Measurements from ENCODE around the gene PIANP.

PIANP gene

DNA sequence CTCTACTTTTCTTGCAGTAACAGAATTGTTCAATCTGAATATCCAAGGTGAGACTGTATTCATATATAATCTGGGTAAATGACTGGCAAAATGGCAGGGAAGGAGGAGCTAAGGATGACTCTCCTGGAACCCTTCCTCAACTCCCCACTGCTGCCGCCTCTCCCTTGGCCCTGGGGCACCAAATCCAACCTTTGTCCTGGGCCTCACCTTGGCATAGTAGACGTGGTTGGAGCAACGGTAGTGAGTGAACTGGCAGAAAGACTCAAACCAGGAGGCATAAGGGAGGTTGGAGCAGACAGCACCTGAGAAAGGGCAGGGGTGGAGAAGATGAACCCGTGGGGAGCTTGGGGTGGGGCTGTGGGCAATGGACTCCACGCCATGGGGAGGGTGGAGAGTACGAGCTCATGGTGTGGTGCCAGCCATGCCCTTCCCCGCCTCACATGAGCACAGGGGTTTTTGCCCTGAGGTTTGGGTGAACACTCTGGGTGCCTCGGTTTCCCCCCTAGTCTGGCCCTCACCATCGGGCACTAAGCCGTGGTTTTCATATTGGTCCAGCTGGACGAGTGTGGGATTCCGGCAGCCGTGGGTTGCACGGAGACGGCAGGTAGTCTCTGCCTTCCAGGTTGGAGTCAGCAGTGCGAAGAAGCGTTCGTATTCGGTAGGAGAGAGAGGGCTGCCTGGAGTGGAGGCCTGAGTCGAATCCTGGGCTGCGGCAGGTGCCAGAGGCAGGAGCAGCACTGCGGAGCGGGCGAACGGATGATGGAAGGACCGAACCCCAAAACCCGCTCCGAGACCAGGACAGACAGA is 54.1 kb downstream of the PIANP start:
- TF ChIP-seq, protein P1, sequence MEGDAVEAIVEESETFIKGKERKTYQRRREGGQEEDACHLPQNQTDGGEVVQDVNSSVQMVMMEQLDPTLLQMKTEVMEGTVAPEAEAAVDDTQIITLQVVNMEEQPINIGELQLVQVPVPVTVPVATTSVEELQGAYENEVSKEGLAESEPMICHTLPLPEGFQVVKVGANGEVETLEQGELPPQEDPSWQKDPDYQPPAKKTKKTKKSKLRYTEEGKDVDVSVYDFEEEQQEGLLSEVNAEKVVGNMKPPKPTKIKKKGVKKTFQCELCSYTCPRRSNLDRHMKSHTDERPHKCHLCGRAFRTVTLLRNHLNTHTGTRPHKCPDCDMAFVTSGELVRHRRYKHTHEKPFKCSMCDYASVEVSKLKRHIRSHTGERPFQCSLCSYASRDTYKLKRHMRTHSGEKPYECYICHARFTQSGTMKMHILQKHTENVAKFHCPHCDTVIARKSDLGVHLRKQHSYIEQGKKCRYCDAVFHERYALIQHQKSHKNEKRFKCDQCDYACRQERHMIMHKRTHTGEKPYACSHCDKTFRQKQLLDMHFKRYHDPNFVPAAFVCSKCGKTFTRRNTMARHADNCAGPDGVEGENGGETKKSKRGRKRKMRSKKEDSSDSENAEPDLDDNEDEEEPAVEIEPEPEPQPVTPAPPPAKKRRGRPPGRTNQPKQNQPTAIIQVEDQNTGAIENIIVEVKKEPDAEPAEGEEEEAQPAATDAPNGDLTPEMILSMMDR (IDR thresholded peaks at IDR 0.05; ENCODE audit: control extremely low read depth, extremely low read depth, low read depth, missing control alignments), result no peak
- no peak for DNase-seq (ENCODE audit: extremely low spot score)
- CTCF ChIA-PET, result interaction anchor here (1.2 to 3.7 kb wide), 3 partner anchors 11 to 32 kb away, joined by 3 to 19 read pairs (median 10); no protein-coding TSS in a partner anchor
- POLR2A ChIA-PET, result no interaction called here

DNA sequence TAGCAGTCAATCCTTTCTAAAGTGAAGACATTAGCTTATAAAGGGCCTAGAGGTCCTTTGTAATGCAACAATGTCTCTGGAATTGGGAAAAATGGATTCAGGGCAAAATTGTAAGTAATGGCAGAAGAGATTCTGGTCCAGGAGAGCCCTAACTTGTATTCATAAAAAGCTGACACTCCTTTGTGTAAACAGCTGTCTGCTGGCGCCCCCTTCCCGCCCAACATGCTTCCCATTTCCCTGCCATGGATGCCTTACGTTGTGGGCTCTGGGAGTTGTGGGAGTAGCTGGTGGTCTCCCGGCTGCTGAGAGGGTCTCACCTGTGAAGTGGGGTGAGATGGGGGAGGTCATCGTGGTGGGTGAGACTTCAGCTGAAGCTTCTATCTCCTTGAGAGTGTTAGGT is 55.7 kb downstream of the PIANP start:
- TF ChIP-seq, protein P1 (IDR thresholded peaks at IDR 0.05; ENCODE audit: control extremely low read depth, extremely low read depth, low read depth, missing control alignments), result no peak
- POLR2A ChIA-PET, result interaction anchor here (1.7 kb wide), 1 partner anchor 10 kb away, joined by 6 read pairs; the partner anchor contains the start of gene LPAR5
- CTCF ChIA-PET, result interaction anchor here (0.9 to 3.7 kb wide), 21 partner anchors 8 to 207 kb away, joined by 3 to 19 read pairs (median 4); partner anchors contain the start of genes CDCA3, LPAR5, MLF2 and PTMS
- DNase-seq (ENCODE audit: extremely low spot score), result no peak

DNA sequence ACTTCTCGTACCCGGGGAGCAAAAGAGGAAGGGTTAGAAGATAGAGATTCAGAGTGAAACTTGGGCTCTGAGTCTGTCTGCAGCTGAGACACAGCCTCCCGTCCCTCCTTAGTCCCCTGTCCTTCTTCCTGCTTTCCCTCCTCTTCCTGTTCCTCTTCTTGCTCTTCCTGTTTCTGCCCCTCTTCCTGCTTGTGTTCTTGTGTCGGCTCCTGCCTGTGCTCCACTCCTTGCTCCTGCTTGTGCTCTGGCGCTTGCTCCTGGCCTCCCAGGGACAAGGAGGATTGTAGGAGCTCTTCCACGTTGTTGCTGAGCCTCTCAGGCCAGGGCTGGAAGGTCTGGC is 56.4 kb downstream of the PIANP start:
- ChIA-PET CTCF (interaction anchor here (0.7 to 3.7 kb wide), 22 partner anchors 9 to 122 kb away, joined by 3 to 19 read pairs (median 4); partner anchors contain the start of genes LPAR5, MLF2 and PTMS), POLR2A (interaction anchor here (1.1 to 1.7 kb wide), 2 partner anchors 9 to 45 kb away, joined by 6 to 7 read pairs; partner anchors contain the start of genes LPAR5 and ZNF384)
- DNase-seq (ENCODE audit: extremely low spot score), result peak; percentile 61
- TF ChIP-seq, protein P1 (IDR thresholded peaks at IDR 0.05; ENCODE audit: control extremely low read depth, extremely low read depth, low read depth, missing control alignments), result no peak

Data from GM10248 (cell line).